ENCODE data around the gene PSTPIP2.

Gene PSTPIP2

GRCh38 chr18:46035696-46036680 is 36.1 kb downstream of the PSTPIP2 start:
- no peak overlapping the region for H3K4me2 ChIP-seq (ENCODE audit: low read length)
- H2AFZ ChIP-seq (ENCODE audit: insufficient read depth, low read length, poor library complexity) = no peak overlapping the region
- peaks cover 15 to 17% of the 10 kb centered on the region in 2 experiments for H3K4me1 ChIP-seq (ENCODE audit: control insufficient read depth in 1 of 2, insufficient read depth in 2 of 2, low read length in 2 of 2)
- no peak overlapping the region for H2BK5ac ChIP-seq (ENCODE audit: low read depth, low read length, poor library complexity)
- no peak overlapping the region for H2BK120ac ChIP-seq (ENCODE audit: insufficient read depth, low read length, poor library complexity)
- H3K27me3 ChIP-seq (ENCODE audit: insufficient read depth, low read length) = no peaks in the 10 kb centered on the region
- no peaks in the 10 kb centered on the region for H3K9me3 ChIP-seq (ENCODE audit: insufficient read depth, low read depth, low read length)
- H2AK5ac ChIP-seq (ENCODE audit: low read length) = no peak overlapping the region
- H3K79me2 ChIP-seq (ENCODE audit: control insufficient read depth, insufficient read depth, low read length, poor library complexity) = peaks cover 4% of the 10 kb centered on the region
- no peak overlapping the region for H3K14ac ChIP-seq (ENCODE audit: low read length)
- no peak overlapping the region for H4K8ac ChIP-seq (ENCODE audit: low read depth, low read length)
- H3K9ac ChIP-seq (ENCODE audit: low read length) = no peak overlapping the region
- peaks cover 17% of the 10 kb centered on the region for H3K79me1 ChIP-seq (ENCODE audit: low read length)
- no peak overlapping the region for H3K18ac ChIP-seq (ENCODE audit: low read length)
- H3K36me3 ChIP-seq (ENCODE audit: control insufficient read depth in 1 of 2, insufficient read depth in 2 of 2, low read length in 2 of 2) = peaks cover 5 to 14% of the 10 kb centered on the region in 2 experiments
- WGBS (ENCODE audit: extremely low coverage, insufficient coverage, insufficient read length) = no CpG with 5 or more reads among the region's 2 CpGs
- H3K23ac ChIP-seq (ENCODE audit: low read length) = no peak overlapping the region
- no peak overlapping the region for H3K4me3 ChIP-seq (ENCODE audit: low read depth, low read length)
- no peak overlapping the region for H2BK12ac ChIP-seq (ENCODE audit: low read length)
- H3K27ac ChIP-seq (ENCODE audit: low read depth, low read length) = no peak overlapping the region
- H4K91ac ChIP-seq (ENCODE audit: low read depth, low read length) = no peak overlapping the region
- no peak overlapping the region for H3K4ac ChIP-seq (ENCODE audit: low read depth, low read length)
- no peak for DNase-seq
- no peak overlapping the region for H4K12ac ChIP-seq (ENCODE audit: low read depth, low read length)

GRCh38 chr18:46034230-46034629 is 37.8 kb downstream of the PSTPIP2 start:
- Histone ChIP-seq H4K12ac (ENCODE audit: low read depth, low read length) (no peak overlapping the region), H4K8ac (ENCODE audit: low read depth, low read length) (no peak overlapping the region), H2AFZ (ENCODE audit: insufficient read depth, low read length, poor library complexity) (no peak overlapping the region), H3K4ac (ENCODE audit: low read depth, low read length) (no peak overlapping the region), H3K9ac (ENCODE audit: low read length) (no peak overlapping the region), H2BK12ac (ENCODE audit: low read length) (no peak overlapping the region), H3K27me3 (ENCODE audit: insufficient read depth, low read length) (no peaks in the 10 kb centered on the region), H3K23ac (ENCODE audit: low read length) (no peak overlapping the region), H2BK120ac (ENCODE audit: insufficient read depth, low read length, poor library complexity) (no peak overlapping the region), H3K36me3 (ENCODE audit: control insufficient read depth in 1 of 2, insufficient read depth in 2 of 2, low read length in 2 of 2) (peaks cover 4 to 12% of the 10 kb centered on the region in 2 experiments), H3K27ac (ENCODE audit: low read depth, low read length) (no peak overlapping the region), H3K4me1 (ENCODE audit: control insufficient read depth in 1 of 2, insufficient read depth in 2 of 2, low read length in 2 of 2) (peaks cover 2 to 5% of the 10 kb centered on the region in 2 experiments), H3K4me2 (ENCODE audit: low read length) (no peak overlapping the region), H3K4me3 (ENCODE audit: low read depth, low read length) (no peak overlapping the region), H3K79me1 (ENCODE audit: low read length) (peaks cover 6% of the 10 kb centered on the region), H3K18ac (ENCODE audit: low read length) (no peak overlapping the region), H3K9me3 (ENCODE audit: insufficient read depth, low read depth, low read length) (no peaks in the 10 kb centered on the region), H2BK5ac (ENCODE audit: low read depth, low read length, poor library complexity) (no peak overlapping the region), H3K79me2 (ENCODE audit: control insufficient read depth, insufficient read depth, low read length, poor library complexity) (peaks cover 1% of the 10 kb centered on the region), H4K91ac (ENCODE audit: low read depth, low read length) (peak overlapping the region; percentile 22), H2AK5ac (ENCODE audit: low read length) (no peak overlapping the region), H3K14ac (ENCODE audit: low read length) (no peak overlapping the region)
- WGBS (ENCODE audit: extremely low coverage, insufficient coverage, insufficient read length) = no CpG with 5 or more reads among the region's 1 CpG
- no peak for DNase-seq

GRCh38 chr18:46031741-46032140 is 40.3 kb downstream of the PSTPIP2 start:
- Histone ChIP-seq H2BK5ac (ENCODE audit: low read depth, low read length, poor library complexity) (no peak overlapping the region), H3K27me3 (ENCODE audit: insufficient read depth, low read length) (no peaks in the 10 kb centered on the region), H3K27ac (ENCODE audit: low read depth, low read length) (no peak overlapping the region), H3K4me2 (ENCODE audit: low read length) (no peak overlapping the region), H3K4me1 (ENCODE audit: control insufficient read depth in 1 of 2, insufficient read depth in 2 of 2, low read length in 2 of 2) (peaks cover 3 to 4% of the 10 kb centered on the region in 2 experiments), H2AFZ (ENCODE audit: insufficient read depth, low read length, poor library complexity) (no peak overlapping the region), H4K91ac (ENCODE audit: low read depth, low read length) (no peak overlapping the region), H4K8ac (ENCODE audit: low read depth, low read length) (no peak overlapping the region), H3K23ac (ENCODE audit: low read length) (no peak overlapping the region), H3K4ac (ENCODE audit: low read depth, low read length) (no peak overlapping the region), H3K14ac (ENCODE audit: low read length) (no peak overlapping the region), H2BK12ac (ENCODE audit: low read length) (no peak overlapping the region), H3K4me3 (ENCODE audit: low read depth, low read length) (no peak overlapping the region), H3K79me1 (ENCODE audit: low read length) (no peaks in the 10 kb centered on the region), H2BK120ac (ENCODE audit: insufficient read depth, low read length, poor library complexity) (no peak overlapping the region), H3K36me3 (ENCODE audit: control insufficient read depth in 1 of 2, insufficient read depth in 2 of 2, low read length in 2 of 2) (peaks cover 4 to 7% of the 10 kb centered on the region in 2 experiments), H2AK5ac (ENCODE audit: low read length) (no peak overlapping the region), H3K79me2 (ENCODE audit: control insufficient read depth, insufficient read depth, low read length, poor library complexity) (no peaks in the 10 kb centered on the region), H4K12ac (ENCODE audit: low read depth, low read length) (no peak overlapping the region), H3K18ac (ENCODE audit: low read length) (no peak overlapping the region), H3K9ac (ENCODE audit: low read length) (no peak overlapping the region), H3K9me3 (ENCODE audit: insufficient read depth, low read depth, low read length) (peaks cover 2% of the 10 kb centered on the region)
- DNase-seq = no peak
- no CpG with 5 or more reads among the region's 4 CpGs for WGBS (ENCODE audit: extremely low coverage, insufficient coverage, insufficient read length)

- Histone ChIP-seq H3K27ac (ENCODE audit: low read depth, low read length) (no peak overlapping the region), H3K36me3 (ENCODE audit: control insufficient read depth in 1 of 2, insufficient read depth in 2 of 2, low read length in 2 of 2) (peaks cover 4% of the 10 kb centered on the region in 2 experiments), H3K4ac (ENCODE audit: low read depth, low read length) (no peak overlapping the region), H3K18ac (ENCODE audit: low read length) (no peak overlapping the region), H2BK5ac (ENCODE audit: low read depth, low read length, poor library complexity) (no peak overlapping the region), H3K9me3 (ENCODE audit: insufficient read depth, low read depth, low read length) (peaks cover 3% of the 10 kb centered on the region), H3K23ac (ENCODE audit: low read length) (no peak overlapping the region), H4K8ac (ENCODE audit: low read depth, low read length) (peak overlapping the region; percentile 62), H3K4me1 (ENCODE audit: control insufficient read depth in 1 of 2, insufficient read depth in 2 of 2, low read length in 2 of 2) (peaks cover 0 to 4% of the 10 kb centered on the region in 2 experiments), H2BK120ac (ENCODE audit: insufficient read depth, low read length, poor library complexity) (peak overlapping the region; percentile 26), H3K4me3 (ENCODE audit: low read depth, low read length) (no peak overlapping the region), H2BK12ac (ENCODE audit: low read length) (no peak overlapping the region), H3K27me3 (ENCODE audit: insufficient read depth, low read length) (no peaks in the 10 kb centered on the region), H3K9ac (ENCODE audit: low read length) (peak overlapping the region; percentile 38), H3K79me2 (ENCODE audit: control insufficient read depth, insufficient read depth, low read length, poor library complexity) (no peaks in the 10 kb centered on the region), H3K79me1 (ENCODE audit: low read length) (no peaks in the 10 kb centered on the region), H2AFZ (ENCODE audit: insufficient read depth, low read length, poor library complexity) (no peak overlapping the region), H4K91ac (ENCODE audit: low read depth, low read length) (no peak overlapping the region), H4K12ac (ENCODE audit: low read depth, low read length) (no peak overlapping the region), H3K14ac (ENCODE audit: low read length) (no peak overlapping the region), H2AK5ac (ENCODE audit: low read length) (no peak overlapping the region), H3K4me2 (ENCODE audit: low read length) (peak overlapping the region; percentile 79)
- DNase-seq = no peak
- 100% methylated on average over 2 of the region's 7 CpGs for WGBS (ENCODE audit: extremely low coverage, insufficient coverage, insufficient read length)
These were observed 43.5 kb downstream of the PSTPIP2 start for GRCh38 chr18:46028536-46028891.
